HTERT RPE-1 (cell line): ENCODE measurements around the gene RPS6KA4.

Source experiments
- in situ Hi-C: fragments of 300-500 bp; cut with MboI; formaldehyde crosslinking; loops from 4 replicates; pipeline ENCODE4 v1.14.3; 2020; ENCODE audit warnings: low sequenced_read_pairs

The RPS6KA4 gene

DNA sequence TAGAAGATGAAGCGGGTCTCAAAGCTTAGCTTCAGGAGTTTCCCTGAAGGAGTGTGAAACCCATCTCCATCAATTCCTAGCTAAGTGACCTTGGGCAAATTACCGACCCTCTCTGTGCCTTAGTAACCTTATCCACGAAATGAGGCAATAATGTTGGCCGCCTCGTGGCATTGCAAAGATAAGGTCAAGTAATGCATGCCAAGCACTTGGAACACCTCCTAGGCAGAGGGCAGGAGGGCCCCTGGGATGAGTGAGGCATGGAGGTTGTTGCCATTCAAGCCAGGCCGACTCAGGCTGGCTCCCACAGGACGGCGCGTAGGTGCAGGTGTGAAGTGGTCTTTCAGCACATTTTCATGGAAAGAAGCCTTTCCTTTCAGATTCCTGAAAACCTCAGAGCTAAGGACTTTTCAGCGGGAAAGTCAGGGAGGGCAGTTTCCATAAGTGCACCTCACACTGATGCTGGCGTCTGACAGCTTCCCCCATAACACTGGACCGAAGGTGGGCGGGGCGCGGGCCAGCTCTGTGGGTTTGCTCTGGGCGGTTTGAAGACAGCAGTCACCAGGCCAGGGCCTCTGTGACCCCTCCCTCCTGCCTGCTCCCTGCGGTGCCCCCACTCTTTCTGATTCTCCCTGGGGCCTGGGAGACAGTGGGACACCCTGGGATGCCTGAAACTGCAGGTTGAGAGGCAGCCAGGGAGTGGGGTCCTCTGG lies 25.2 kb downstream of the RPS6KA4 start:
- in situ Hi-C loops: no loop called here

DNA sequence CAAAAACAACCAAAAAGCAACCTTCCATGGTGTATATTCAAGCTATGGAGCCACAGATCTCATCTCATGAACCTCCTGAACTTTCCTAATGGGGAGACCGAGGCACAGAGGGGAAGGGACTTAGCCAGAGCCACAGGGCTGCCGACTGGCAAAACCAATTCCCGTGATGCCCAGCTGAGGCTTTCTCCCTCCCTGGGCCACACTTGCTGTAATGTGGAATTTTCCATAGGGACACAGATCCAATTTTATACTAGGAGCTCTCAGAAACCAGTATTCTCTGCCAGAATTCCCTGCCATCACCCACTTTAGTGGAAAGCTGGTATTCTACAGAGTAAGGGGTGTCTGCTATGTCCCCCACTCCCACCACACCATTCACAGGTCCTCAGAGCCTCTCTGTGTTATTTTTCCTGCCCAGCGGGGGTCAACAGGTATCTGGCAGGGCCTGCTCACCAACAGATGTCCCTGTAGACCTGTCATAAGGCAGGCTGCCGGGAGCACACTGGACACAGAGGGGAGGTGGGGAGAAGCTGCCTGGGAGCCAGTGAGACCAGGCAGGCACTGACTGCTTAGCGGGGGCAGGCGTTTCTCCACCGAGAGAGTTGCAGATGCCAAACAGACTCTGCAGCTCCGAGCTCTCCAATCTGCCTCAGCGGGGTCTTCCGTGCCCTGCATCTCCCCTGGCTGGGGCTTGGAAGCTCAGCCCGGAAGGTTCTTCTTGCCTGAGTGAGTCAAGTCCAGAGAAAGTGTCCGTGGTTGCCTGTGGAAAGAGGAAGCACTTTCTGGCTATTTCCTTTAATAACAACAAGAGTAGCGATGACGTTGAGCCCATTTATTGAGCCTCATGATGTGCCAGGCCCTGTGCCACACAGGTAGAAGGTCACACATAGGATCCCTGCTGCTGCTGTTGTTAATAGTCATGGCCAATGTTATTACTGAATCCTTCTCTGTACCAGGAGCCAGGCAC lies 26.3 kb downstream of the RPS6KA4 start:
- in situ Hi-C loops: no loop called here

DNA sequence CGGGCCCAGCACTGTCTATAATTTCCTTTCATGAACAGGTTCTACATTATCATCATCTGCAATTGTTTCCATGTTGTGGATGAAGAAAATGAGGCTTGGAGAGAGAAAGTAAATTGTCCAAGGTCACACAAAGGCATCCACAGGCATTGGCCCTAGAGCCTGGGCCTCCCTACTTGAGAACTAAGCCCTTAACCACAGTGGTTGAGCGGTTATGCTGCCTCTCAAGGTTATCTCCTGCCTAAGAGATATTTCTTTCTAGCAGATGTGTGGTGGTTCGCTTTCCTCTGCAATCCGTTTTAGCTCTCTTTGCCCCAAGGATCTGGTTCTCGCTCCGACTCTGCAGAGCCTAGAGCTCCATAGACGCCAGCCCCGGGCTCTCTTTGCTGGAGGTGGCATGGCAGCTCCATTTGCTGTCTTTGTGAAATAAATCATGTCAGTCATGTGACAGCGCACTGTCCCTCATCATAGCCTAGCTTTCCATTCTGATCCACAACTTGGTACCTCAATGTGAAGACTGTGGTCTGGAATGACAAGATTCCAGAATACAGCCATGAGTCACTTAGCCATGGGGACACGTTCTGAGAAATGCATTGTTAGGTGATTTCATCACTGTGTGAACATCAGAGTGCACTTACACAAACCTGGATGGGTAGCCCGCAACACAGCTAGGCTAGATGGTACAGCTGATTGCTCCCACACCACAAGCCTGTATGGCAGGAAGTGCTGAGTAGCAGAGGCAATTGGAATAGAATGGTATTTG lies 27.2 kb downstream of the RPS6KA4 start:
- in situ Hi-C loops: no loop called here

DNA sequence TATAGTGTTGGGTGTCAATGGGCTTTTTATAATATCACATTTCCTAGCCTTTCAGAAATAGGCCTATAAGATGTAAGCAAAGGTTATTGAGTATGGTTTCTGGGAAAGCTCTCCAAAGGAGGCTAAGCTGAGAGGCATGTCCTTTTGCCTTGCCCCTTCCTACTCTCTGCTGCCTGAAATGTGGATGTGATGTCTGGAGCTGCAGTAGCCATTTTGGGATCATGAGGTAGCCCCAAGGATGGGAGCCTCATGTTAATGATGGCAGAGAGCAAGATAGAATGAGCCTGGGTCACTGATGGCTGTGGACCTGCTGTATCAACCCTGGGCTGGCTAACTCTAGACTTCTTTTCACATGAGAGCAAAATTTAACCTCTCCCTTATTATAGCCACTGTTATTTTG lies 29.0 kb downstream of the RPS6KA4 start:
- in situ Hi-C loops: no loop called here

DNA sequence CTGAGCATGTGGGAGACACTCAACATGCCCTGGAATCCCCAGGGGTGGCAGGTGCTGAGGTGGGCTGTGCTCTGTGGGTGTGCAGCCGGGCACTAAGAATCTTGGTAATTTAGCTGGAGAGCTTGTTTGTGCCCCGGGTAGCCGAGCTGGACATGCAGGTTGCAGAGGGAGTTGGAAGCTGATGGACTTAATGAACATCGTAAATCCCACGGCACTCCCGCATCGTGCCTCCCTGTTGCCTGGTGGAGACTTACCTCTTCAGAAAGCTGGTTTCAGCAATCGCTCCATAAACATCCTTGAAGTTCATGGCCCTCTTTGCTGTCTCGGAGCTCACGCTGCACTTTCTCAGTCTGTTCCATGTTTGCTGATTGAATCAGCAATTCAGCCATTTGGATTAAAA lies 29.9 kb downstream of the RPS6KA4 start:
- in situ Hi-C loops: no loop called here

DNA sequence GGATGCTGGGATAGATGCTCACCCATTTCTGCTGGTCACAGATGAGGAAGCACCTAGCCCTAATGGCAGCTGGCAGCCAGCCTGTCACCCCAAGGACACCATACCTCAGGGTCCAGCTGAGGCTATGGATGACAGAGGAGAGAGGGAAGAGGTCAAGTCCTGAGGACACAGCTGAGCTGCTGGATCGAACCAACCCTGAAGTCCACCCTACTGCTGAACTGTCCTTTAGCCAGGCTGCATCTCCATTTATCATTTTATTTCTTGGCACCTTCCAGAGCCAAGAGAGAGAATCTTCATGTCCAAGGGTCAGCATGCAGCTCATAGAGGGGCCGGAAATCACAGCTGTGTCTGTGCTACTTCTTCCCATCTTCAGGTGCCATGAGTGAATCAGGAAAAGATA lies 30.9 kb downstream of the RPS6KA4 start:
- in situ Hi-C loops: no loop called here

DNA sequence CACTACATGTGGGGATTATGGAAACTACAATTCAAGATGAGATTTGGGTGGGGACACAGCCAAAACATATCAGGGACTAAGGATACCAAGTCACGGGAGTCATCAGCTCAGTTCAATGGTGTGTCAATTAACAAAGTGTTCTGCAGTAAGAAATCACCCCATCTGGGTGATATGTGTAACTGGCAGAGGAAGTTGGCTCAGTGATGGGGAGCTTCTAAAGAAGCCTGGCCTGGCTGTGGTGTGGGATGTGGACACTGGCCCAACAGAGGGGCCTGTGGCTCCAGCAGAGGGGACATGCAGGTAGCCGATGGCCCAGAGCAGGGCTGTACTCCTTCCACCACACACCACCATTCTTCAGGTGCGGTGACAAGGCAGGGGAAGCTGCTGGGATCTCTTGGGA lies 31.6 kb downstream of the RPS6KA4 start:
- in situ Hi-C loops: no loop called here

DNA sequence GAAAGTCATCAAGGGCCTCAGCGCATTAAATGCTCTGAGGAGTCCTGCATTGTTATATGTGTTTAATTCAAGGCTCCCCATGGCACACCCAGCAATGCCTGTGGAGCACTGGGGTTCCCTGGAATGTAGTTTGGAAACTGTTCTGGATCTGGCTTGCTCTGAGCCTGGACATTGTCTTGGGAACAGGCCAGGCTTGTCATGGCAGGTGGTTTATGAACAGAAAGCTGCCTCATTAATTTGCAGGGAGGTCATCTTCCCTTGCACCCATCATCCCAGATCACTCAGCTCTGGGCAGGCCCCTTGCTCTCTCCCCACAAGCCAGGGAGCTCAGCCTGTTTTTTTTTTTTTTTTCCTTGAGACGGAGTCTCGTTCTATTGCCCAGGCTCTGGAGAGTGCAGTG lies 32.9 kb downstream of the RPS6KA4 start:
- in situ Hi-C loops: no loop called here

DNA sequence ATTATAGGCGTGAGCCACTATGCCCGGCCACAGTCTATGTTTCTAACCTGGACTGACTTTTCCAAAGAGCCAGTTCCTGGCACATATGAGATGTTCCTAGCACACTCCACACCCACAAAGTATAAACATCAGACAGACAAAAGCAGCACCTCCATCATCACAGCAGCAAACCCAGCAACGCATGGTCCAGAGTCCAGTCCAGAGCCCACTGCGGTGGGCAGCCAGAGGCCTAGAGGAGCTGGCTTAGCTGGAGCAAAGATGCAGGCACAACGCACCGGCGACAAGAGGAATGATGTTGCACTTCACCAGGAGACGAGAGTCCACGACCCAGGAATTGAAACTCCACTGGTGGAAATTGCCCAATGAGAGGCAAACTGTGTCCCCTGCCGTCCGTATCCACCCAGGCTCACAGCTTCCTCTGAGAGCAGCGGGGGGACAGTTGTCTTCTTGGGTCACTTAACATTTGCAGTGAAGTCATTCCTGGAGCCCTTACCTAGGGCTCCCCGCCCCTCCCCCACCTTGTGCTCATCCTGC lies 36.6 kb downstream of the RPS6KA4 start:
- in situ Hi-C loops: no loop called here

DNA sequence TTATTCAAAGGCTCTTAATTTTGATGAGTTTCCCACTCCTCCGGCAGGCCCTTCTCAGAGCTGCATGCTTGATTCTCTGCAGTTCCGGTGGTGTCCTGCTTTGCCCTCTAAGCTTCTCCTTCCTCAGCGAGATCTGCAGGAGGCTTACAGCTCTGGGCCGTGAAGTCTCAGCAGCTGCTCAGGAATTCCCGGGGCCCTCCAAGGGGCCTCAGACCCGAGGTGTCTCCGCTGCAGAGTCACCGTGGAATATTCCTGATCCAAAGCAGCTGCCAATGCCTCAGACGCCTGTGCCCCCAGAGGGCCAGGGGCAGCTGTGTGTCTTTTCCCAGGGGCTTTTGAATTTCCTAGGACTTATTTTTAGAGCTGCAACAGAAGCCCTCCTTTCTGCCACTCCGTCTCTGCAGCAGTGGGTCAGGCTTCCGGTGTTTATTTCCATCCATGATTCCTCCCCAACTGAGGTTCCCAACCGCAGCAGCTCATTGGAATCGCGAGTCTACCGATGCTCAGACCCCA lies 37.2 kb downstream of the RPS6KA4 start:
- in situ Hi-C loops: no loop called here

DNA sequence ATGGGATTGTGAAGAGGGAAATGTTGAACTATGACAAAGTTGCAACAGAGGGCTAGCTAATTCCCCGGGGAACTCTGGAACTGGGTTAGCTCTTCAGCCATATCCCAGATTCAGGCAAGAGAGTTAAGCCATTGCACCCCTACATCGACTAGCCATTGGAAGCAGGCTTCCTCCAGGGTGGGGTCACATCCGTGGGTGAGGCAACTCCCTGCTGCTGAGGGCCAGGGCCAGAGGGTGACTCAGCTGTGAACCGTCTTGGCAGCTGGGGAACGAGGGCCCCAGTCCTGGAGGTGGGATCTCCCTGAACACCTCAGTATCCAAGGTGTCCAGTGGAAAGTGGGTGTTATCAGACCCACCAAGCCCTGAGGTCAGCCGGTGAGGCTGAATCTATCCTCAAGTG lies 41.1 kb downstream of the RPS6KA4 start:
- in situ Hi-C loops: no loop called here

DNA sequence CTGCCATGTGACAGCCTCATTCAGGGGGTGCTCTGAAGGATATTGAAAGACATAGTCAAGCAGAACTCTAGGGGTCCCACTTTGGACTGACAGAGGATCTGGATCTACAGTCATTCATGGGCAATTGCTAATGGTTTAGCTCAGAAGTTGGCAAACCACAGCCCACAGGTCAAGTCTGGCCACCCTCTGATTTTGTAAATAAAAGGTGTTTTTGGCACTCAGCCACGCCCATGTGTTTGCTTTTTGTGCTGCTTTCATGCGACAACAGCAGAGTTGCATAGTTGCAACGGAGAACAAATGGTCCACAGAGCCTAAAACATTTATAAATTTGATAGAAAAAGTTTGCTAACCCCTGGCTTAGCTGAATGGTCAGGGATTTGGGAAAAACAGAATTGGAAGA lies 41.7 kb downstream of the RPS6KA4 start:
- in situ Hi-C loops: no loop called here

DNA sequence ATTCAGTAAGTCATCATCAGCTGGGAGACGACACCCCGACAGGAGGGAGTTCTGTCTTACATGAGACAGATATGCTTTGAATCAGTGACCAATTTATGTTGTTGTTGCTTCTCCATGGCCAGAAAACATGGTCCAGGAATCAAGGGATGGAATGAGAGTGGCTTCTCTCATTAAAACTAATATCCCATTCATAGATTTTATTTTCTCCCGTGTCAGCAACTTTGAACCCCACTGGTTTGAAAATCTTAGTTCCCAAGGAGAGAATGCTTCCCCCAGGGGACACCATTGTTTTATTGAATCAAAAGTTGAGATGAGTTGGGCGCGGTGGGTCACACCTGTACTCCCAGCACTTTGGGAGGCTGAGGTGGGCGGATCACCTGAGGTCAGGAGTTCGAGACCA lies 42.8 kb downstream of the RPS6KA4 start:
- in situ Hi-C loops: no loop called here

DNA sequence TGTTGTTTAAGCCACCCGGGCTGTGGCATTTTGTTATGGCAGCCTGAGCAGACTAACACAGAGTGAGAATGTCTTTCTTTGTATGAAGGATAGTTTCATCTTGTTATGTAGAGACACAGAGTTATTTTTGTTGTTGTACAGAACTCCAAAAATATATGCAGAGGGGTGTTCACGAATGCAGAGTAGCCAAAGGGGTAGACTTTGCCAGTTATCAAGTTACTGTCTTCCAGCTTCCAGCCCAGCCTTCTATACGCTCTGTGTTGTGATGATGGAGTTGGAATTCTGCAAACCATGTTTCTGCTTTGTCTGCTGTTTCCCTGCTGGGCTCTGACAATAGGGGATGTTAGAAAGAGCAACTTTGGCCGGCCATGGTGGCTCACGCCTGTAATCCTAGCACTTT lies 44.1 kb downstream of the RPS6KA4 start:
- in situ Hi-C loops: no loop called here

DNA sequence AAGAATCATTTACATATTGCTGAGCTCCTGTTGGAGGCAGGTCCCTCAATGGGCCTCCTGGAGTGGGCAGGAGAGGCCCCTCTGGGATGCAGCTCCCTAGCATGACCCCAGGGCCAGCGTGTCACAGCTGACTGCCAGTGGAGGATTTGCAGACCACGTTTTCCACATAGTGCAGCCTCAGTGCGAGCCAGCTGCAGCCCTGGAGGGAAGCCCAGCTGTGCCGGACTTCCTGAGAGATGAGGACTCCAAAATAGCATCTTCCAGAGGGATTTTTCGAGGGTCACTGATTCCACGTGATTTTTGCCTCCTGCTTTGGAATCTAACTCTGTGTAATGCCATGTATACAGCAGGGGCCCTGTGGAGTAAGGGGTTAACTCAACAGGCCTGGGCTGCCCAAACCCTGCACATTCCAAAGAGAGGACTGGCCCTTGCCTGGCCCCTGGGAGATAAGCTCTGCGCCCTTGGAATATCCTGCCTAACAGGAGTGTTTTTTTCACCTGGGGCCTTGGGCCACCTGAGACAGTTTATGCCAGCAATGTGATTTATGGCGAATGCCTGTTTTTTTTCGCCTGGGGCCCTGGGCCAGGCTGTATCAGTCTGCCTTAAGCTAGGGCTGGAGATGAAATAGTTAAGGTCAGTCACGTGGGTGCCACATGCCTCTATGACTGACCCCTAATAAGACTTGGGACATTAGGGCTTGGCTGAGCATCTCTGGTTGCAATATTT lies 47.4 kb downstream of the RPS6KA4 start:
- in situ Hi-C loops: no loop called here

DNA sequence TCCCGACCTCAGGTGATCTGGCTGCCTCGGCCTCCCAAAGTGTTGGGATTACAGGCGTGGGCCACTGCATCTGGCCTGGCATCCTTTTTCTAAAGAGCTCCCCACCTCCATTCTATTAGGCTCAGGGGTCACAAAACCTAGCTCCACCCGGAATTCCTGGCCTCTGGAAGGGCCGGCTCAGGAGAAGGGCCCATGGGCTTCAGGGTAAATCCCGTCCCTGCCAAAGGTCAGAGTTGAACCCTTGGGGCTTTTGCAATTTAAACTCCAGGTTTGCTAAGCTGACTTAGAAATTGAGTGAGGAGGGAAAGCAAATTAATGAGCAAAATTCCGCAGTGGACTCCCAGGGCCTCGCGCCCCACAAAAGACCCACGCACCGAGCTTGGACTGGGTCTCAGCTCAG lies 48.3 kb downstream of the RPS6KA4 start:
- in situ Hi-C loops: no loop called here

DNA sequence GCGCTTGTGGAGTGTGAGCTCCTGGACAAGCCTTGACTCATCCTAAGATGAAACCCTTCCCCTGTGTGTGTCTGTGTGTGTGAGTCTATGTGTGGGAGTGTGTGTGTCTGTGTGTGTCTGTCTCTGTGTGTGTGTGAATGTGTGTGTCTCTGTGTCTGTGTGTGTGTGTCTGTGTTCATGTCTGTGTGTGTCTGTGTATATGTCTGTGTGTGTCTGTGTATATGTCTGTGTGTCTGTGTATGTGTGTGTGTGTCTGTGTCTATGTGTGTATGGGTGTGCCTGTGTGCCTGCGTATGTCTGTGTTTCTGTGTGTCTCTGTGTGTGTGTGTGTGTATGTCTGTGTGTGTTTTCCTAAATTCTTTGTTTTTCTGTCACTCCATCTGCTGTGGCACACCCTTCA lies 48.7 kb downstream of the RPS6KA4 start:
- in situ Hi-C loops: no loop called here

DNA sequence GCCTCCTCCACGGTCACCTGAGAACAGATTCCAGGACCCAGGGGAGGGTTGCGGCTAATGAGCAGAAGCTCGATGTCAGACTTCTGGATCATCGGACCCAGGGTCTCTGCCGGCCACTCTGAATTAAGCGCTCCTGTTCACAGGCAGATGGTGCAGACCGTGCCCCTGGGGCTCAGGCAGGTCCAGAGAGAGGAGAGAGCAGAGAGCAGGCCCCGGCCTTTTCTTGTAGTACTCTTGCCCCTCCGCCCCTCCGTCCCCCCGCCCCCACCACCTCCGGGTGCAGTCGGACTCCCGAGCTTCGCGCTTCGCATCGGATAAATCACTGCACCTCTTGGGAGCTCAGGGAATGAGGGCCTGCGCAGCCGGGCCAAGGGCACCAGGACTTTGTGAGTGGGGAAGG lies 50.3 kb downstream of the RPS6KA4 start:
- in situ Hi-C loops: no loop called here

DNA sequence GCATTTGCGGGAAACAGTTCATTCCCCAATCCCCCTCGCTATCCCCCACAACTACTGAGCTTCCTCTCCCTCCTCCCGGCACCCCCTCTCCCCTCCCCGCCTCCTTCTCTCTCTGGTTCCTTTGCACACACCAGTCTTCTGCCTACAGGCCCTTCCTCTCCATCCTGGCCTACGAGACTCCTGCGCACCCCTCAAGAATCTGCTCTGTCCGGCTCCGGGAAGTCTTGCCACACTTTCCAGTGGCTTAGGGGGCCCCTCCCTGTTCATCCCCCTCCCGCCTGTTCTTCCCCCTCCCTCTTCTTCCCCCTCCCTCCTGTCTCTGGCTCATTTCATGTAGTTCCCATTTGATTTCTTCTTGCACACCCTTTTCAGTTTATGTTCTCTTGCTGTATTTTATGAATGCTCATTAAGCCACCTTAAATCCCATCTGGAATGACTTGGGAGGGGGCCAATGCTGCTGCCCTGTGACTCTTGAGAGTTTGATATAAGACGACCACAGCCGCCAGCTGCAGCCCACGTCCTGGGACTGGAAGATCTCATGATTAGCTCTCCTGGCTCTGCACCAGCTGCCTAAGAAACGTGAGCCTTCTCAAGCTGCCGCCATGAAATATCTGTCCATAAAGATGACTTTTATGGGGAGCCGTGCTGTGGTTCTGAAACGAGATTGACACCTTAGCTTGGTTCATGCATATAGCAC lies 50.9 kb downstream of the RPS6KA4 start:
- in situ Hi-C loops: no loop called here

DNA sequence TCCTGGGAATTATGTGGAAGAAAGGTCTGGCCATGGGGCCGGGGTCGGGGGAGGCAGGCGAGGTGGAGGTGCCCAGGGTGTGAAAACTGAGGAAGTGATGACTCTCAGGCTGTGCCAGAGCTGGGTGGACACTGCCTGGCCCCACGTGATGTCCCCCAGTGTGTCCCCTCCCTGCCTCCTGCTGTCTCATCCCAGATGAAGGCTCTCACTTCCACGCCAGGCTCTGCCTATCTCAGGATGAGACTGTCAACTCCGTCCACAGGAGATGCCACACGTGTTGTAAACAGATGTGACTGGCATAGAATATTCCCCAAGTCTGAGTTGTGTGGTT lies 51.4 kb downstream of the RPS6KA4 start:
- in situ Hi-C loops: no loop called here
